SK-N-SH treated with all-trans-retinoic acid at 6 μM for 48 hours (cell line): ENCODE results near the gene HTR6.

Source experiments
- ARNTL ChIP-seq: fragments of 450-650 bp; formaldehyde crosslinking; IDR thresholded peaks from 2 replicates; pipeline ENCODE4 v1.5.0; 2020; ENCODE audit warnings: low read depth, mild to moderate bottlenecking, moderate library complexity, borderline replicate concordance
- BACH2 ChIP-seq: fragments of 250-450 bp; sonication (Bioruptor Pico); IDR thresholded peaks from 2 replicates; pipeline ENCODE4 v1.9.0; 2021; ENCODE audit warnings: mild to moderate bottlenecking, borderline replicate concordance
- CSDC2 ChIP-seq: fragments of 250-450 bp; sonication (Bioruptor Pico); IDR thresholded peaks from 2 replicates; pipeline ENCODE4 v1.5.0; 2020; ENCODE audit warnings: mild to moderate bottlenecking, moderate library complexity
- ESRRG ChIP-seq: fragments of 250-450 bp; sonication (Bioruptor Pico); IDR thresholded peaks from 2 replicates; pipeline ENCODE4 v1.6.1; 2021; ENCODE audit warnings: mild to moderate bottlenecking
- GLIS3 ChIP-seq: fragments of 250-450 bp; sonication (Bioruptor Pico); IDR thresholded peaks from 2 replicates; pipeline ENCODE4 v1.5.0; 2020; ENCODE audit warnings: mild to moderate bottlenecking, moderate library complexity
- RARB ChIP-seq: fragments of 250-450 bp; sonication (Bioruptor Pico); IDR thresholded peaks from 2 replicates; pipeline ENCODE4 v1.8.0; 2021; ENCODE audit warnings: mild to moderate bottlenecking, moderate library complexity
- SNAI2 ChIP-seq: fragments of 250-450 bp; sonication (Bioruptor Pico); IDR thresholded peaks from 2 replicates; pipeline ENCODE4 v1.5.0; 2020; ENCODE audit warnings: mild to moderate bottlenecking, moderate library complexity
- TOX ChIP-seq: fragments of 250-450 bp; sonication (Bioruptor Pico); IDR thresholded peaks from 2 replicates; pipeline ENCODE4 v1.8.0; 2021; ENCODE audit warnings: mild to moderate bottlenecking, moderate library complexity, borderline replicate concordance
- ZFP3 ChIP-seq: fragments of 250-450 bp; sonication (Bioruptor Pico); IDR thresholded peaks from 2 replicates; pipeline ENCODE4 v1.5.0; 2020; ENCODE audit warnings: mild to moderate bottlenecking, moderate library complexity
- ZFP30 ChIP-seq: fragments of 450-650 bp; formaldehyde crosslinking; IDR thresholded peaks from 2 replicates; pipeline ENCODE4 v1.5.0; 2022; ENCODE audit warnings: mild to moderate bottlenecking, moderate library complexity
- ZNF565 ChIP-seq: fragments of 450-650 bp; formaldehyde crosslinking; conservative IDR thresholded peaks from 2 replicates; pipeline ENCODE4 v1.5.0; 2020; ENCODE audit warnings: low read depth, mild to moderate bottlenecking, moderate library complexity
- TF ChIP-seq, protein P1 (sequence below): fragments of 250-450 bp; sonication (Bioruptor Pico); IDR thresholded peaks from 2 replicates; pipeline ENCODE4 v1.8.0; 2020; ENCODE audit warnings: mild to moderate bottlenecking, moderate library complexity, borderline replicate concordance
- TF ChIP-seq, protein P2 (sequence below): fragments of 250-450 bp; sonication (Bioruptor Pico); IDR thresholded peaks from 2 replicates; pipeline ENCODE4 v1.8.0; 2021; ENCODE audit warnings: low read depth, mild to moderate bottlenecking, moderate library complexity, borderline replicate concordance
- TF ChIP-seq, protein P3 (sequence below): fragments of 250-450 bp; sonication (Bioruptor Pico); IDR thresholded peaks from 2 replicates; pipeline ENCODE4 v1.5.1; 2020; ENCODE audit warnings: low read depth, mild to moderate bottlenecking, moderate library complexity

GRCh38 chr1:19639999-19640362 is 24.7 kb upstream of the HTR6 start:
- TF ChIP-seq ZFP3 (CRISPR knock-in tag) (no peak), ARNTL (CRISPR knock-in tag) (no peak), BACH2 (CRISPR knock-in tag) (no peak), ZFP30 (no peak), TOX (CRISPR knock-in tag) (no peak), CSDC2 (CRISPR knock-in tag) (no peak), ZNF565 (CRISPR knock-in tag) (no peak), ESRRG (CRISPR knock-in tag) (no peak), RARB (no peak), GLIS3 (CRISPR knock-in tag) (no peak), SNAI2 (CRISPR knock-in tag) (no peak)
- TF ChIP-seq, protein P1, sequence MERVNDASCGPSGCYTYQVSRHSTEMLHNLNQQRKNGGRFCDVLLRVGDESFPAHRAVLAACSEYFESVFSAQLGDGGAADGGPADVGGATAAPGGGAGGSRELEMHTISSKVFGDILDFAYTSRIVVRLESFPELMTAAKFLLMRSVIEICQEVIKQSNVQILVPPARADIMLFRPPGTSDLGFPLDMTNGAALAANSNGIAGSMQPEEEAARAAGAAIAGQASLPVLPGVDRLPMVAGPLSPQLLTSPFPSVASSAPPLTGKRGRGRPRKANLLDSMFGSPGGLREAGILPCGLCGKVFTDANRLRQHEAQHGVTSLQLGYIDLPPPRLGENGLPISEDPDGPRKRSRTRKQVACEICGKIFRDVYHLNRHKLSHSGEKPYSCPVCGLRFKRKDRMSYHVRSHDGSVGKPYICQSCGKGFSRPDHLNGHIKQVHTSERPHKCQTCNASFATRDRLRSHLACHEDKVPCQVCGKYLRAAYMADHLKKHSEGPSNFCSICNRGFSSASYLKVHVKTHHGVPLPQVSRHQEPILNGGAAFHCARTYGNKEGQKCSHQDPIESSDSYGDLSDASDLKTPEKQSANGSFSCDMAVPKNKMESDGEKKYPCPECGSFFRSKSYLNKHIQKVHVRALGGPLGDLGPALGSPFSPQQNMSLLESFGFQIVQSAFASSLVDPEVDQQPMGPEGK = no peak
- TF ChIP-seq, protein P2, sequence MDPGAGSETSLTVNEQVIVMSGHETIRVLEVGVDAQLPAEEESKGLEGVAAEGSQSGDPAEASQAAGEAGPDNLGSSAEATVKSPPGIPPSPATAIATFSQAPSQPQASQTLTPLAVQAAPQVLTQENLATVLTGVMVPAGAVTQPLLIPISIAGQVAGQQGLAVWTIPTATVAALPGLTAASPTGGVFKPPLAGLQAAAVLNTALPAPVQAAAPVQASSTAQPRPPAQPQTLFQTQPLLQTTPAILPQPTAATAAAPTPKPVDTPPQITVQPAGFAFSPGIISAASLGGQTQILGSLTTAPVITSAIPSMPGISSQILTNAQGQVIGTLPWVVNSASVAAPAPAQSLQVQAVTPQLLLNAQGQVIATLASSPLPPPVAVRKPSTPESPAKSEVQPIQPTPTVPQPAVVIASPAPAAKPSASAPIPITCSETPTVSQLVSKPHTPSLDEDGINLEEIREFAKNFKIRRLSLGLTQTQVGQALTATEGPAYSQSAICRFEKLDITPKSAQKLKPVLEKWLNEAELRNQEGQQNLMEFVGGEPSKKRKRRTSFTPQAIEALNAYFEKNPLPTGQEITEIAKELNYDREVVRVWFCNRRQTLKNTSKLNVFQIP (CRISPR knock-in tag) = no peak
- TF ChIP-seq, protein P3, sequence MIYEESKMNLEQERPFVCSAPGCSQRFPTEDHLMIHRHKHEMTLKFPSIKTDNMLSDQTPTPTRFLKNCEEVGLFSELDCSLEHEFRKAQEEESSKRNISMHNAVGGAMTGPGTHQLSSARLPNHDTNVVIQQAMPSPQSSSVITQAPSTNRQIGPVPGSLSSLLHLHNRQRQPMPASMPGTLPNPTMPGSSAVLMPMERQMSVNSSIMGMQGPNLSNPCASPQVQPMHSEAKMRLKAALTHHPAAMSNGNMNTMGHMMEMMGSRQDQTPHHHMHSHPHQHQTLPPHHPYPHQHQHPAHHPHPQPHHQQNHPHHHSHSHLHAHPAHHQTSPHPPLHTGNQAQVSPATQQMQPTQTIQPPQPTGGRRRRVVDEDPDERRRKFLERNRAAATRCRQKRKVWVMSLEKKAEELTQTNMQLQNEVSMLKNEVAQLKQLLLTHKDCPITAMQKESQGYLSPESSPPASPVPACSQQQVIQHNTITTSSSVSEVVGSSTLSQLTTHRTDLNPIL = no peak
